DOHH2 (cell line): ENCODE measurements around the gene CLK1.

Source experiments
- EZH2phosphoT487 ChIP-seq: fragments of 200-600 bp; sonication (generic); IDR thresholded peaks from 2 replicates; pipeline ENCODE4 v1.6.1; 2017; ENCODE audit warnings: borderline replicate concordance, mild to moderate bottlenecking, antibody characterized with exemption, low read length, moderate library complexity, mixed read lengths
- TF ChIP-seq, protein P1 (sequence below): fragments of 200-600 bp; sonication (generic); IDR thresholded peaks from one replicate; pipeline ENCODE4 v1.5.1; 2014; ENCODE audit warnings: antibody characterized with exemption, mild to moderate bottlenecking, low read depth, low read length; ENCODE audit not compliant: poor library complexity, severe bottlenecking

DNA sequence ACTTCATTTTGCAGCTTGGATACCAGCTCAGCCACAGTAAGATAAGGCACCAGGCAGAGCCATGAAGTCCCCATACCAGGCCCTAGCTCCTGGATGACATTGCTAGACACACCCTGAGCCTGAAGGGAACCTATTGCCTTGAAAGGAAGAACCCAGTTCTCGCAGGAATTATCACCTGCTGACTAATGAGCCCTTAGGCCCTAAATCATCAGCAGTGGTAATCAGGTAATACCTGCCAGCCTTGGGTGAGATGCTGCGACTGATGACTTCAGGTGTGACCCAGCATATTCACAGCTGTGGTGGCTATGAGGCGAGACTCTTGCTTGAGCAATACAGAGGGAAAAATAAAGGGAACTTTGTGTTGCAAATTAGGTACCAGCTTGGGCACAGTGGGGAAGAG lies 24.9 kb downstream of the CLK1 start:
- TF ChIP-seq EZH2phosphoT487, result no peak
- TF ChIP-seq, protein P1, sequence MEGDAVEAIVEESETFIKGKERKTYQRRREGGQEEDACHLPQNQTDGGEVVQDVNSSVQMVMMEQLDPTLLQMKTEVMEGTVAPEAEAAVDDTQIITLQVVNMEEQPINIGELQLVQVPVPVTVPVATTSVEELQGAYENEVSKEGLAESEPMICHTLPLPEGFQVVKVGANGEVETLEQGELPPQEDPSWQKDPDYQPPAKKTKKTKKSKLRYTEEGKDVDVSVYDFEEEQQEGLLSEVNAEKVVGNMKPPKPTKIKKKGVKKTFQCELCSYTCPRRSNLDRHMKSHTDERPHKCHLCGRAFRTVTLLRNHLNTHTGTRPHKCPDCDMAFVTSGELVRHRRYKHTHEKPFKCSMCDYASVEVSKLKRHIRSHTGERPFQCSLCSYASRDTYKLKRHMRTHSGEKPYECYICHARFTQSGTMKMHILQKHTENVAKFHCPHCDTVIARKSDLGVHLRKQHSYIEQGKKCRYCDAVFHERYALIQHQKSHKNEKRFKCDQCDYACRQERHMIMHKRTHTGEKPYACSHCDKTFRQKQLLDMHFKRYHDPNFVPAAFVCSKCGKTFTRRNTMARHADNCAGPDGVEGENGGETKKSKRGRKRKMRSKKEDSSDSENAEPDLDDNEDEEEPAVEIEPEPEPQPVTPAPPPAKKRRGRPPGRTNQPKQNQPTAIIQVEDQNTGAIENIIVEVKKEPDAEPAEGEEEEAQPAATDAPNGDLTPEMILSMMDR, result no peak
